Left cardiac atrium (tissue), 4 donors: ENCODE measurements around the gene FGFBP1. TPM values are rescaled to one million over a fixed set of nuclear protein-coding genes. Genes with fewer than 3 reads are reported as not detected.

ENCODE experiments used
- ATAC-seq, 2 donors: fragments of 200-7000 bp; cut with Tn5 transposase; one replicate each; pipeline ENCODE4 v1.9.1; 2020; ENCODE audit warnings: mild to moderate bottlenecking in 2 of 2, moderate library complexity in 2 of 2
- DNase-seq: peaks from one replicate; pipeline ENCODE4 v3.0.0-alpha.2; 2020
- intact Hi-C, 2 donors: fragments of 100-400 bp; cut with DNase I; formaldehyde crosslinking; loops; one replicate each; pipeline versions ENCODE4 v1.14.1 to v1.15.1; 2022 to 2023
- total RNA-seq, 2 donors: library from RNA; stranded (reverse); fragmentation: NEBNext Ultra II Directional; extraction: Animal tissue kit (Norgen Biotek cat#: 25700); gene quantifications; one replicate each; pipeline ENCODE4 v1.2.1, GENCODE V29; 2021
- donor health status: DM: no; HTN: yes; CAD: no.
- donor health status: DM: no; HTN: yes; CAD: no; lungs with severe emphysema.
- donor health status: DM: yes; HTN: yes; CAD: no.
- donor health status: Dilated cardiomyopathy.

The FGFBP1 gene
- total RNA-seq, 2 donors from 2014 or later, result not detected

DNA sequence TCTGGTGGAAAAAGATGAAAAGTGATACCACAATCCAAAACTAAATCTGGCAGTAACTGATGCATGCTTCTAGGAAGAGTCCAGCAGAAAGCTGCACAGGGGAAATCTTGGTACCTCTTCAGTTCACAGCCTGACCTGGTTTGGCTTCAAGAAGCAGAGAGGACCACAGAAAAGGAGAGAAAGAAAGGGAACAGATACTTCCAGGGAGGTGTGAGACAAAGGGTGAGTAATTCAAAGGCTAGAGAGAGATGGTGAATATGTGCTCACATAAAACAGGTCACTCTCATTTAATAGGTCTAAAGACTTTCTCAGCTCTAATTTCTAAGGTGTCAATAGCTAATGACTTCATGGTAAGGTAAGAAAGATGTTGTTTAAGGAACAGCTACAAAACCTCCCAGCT, 13.2 kb upstream of the FGFBP1 start:
- ATAC-seq, result no peak
- intact Hi-C loops, result no loop called here
- DNase-seq, result no peak

DNA sequence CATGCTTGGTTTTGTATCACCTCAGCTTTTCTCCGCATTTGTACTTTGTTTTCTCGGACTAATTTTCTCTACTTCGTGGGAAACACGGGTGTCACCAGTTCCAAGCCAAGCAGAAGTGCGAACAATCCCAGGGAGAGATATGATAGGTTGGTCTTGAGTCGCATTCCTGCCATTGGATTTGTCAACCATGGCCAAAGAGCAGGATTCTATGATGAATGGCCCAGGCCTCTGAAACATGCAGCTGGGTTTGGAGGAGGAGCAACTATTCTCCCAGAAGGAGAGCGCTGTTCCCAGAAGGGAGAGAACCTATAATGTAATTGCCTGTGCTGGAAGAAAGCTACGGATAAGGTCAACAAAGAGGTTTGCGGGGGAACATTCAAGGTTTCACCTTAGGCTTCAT, 10.3 kb upstream of the FGFBP1 start:
- no peak for DNase-seq
- no peak for ATAC-seq
- intact Hi-C loops, result no loop called here

DNA sequence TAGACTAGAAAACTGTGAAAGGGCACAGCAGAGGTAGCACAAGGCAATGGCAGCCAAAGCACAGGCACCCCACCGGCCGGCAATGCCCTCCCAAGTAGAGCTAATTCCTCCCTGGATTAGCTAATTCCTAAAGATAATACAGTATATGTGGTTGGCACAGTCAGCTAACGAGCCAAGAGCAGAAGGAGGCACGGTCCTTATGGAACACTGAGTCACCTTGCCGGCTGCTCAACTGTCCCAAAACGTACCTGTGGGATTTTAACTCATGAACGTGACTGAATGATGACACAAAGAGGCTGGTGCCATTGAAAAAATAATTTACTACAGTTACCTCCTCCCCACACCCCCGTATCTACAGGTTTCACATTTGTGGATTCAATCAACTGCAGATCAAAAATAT, 9.1 kb upstream of the FGFBP1 start:
- intact Hi-C loops, result no loop called here
- ATAC-seq (no peak), DNase-seq (no peak)

DNA sequence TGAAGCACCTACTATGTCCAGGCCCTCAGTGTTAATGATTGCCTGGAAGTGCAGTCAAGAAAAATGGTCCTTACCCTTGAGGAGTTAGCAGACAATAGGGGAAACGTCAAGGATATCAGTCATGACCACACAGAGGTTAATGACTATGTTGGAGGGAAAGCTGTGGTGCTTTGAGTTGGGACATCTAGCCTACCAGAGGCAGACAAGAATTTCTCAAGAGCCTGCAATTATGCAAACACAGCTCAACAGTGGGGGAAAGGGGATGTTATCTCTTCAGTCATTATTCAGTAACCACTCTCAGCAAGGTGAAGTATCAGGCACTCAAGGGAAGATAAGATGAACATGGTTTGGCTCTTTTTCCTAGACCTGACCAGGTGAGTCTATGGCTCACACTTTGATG, 7.0 kb upstream of the FGFBP1 start:
- intact Hi-C loops, result no loop called here
- DNase-seq (no peak), ATAC-seq (peak in 1 of 2 donors; percentile 53)

DNA sequence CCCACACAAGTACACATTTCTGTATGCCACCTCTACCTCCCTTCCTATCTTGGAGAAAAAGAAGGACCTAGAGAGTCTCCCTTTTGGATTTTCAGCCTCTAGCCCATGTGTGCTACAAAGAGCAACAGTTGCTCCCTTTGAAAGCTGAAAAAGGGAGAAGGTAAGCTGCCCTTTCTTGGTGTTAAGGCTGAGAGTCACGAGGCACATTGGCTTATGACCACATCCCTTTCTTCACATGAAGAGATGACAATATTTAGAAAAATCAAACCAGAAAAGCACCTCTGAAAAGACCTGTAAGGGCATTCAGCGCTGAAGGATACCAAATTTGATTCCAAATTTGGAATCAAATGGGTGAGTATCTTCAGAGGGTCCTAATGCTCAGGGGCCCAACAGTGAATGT, 6.4 kb upstream of the FGFBP1 start:
- intact Hi-C loops, result no loop called here
- DNase-seq (no peak), ATAC-seq (no peak)

DNA sequence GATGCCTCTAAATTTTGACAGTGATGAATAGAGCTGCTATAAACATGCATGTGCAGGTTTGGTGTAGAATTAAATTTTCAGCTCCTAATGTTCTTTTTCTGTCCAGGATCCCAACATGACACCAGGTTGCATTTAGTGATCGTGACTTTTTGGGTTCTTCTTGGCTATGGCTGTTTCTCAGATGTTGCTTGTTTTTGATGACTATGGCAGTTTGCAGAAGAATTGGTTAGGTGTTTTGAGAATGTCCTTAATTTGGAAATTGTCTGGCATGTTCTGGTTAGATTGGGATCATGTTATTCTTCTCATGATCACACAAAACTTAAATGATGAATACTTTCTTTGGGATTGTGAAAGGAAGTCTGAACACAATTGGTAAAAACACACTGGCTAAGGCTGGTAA, 3.7 kb upstream of the FGFBP1 start:
- ATAC-seq (no peak), DNase-seq (no peak)
- intact Hi-C loops, result no loop called here

DNA sequence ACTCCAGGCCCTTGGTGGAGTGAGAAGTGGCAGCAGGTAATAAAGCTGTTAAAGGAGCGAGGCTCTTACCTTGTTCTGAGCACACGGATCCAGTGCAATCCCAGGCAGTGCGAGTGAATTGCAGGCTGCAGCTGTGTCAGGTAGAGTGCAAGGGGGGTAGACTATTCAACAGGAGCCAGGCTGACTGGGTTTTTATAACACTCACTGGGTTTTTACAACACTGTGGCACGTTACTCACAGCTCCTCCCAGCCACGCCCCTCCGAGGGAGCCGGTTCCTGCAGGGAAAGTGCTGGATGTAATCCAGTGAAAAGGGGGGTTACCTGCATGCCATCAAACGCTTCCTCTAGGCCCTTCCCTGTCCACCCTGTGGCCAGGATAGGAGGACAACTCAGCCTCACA, 358 bp downstream of the FGFBP1 start:
- peak; percentile 34 to 85 for ATAC-seq
- intact Hi-C loops, result no loop called here
- DNase-seq, result no peak

DNA sequence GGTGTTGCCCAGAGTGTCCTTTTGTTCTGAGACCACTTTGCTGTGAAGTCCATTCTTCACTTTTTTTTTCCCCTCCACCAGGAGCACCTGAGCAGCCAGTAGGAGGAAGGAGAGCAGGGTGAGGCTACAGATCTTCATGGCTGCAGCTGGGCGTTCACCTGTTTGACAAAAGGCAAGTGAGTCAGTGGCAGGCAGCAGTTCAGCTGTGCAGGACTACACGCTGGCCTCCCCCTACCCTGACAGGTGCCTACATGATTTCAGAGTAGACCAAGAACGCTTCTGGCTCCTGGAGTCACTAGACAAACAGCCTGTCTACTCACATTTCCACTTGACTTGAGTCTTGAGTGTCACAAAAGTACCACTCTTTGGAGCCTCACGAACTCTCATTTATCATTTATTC, 2.0 kb downstream of the FGFBP1 start:
- DNase-seq (no peak), ATAC-seq (no peak)
- intact Hi-C loops, result no loop called here

DNA sequence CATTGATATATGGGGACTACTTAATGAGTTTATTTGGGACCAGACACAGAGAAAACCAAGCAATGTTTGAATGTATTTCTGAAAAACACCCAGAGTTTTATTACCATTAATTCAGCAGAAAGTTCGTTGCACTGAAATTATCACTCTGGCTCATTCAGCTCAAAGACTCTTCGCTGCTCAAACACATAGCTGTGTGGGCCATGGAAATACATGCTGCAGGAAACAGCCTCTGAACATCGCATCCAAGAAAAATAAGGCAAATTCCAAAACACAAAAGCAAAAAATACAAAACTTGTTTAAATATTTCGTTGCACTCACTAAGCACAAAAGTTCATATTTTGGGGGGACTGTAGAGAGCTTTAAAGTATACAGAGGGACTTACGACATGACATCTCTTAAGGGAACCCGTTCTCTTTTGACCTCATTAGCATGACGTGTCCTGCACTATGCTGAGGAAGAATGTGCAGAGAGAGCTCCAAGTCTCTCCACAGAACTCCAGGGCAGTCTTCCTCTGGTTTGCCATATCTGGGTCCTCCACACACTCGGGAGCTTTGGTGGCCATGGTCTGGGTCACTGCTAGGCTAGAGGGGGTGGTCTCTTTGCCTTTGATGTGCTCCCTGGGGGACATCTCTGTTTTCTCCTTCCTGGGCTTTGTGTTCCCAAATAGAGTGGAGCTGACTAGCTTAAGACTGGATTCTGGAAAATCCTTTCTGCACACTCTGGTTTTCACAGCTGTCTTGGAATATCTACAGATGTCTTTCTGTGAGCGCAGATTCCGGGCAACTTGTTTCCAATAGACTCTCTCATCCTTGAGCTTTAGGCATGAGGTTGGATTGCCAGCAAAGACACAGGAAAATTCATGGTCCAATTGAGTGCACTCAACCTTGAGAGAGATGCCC, 2.8 kb downstream of the FGFBP1 start:
- intact Hi-C loops, result no loop called here
- DNase-seq (no peak), ATAC-seq (peak in 1 of 2 donors; percentile 47)

DNA sequence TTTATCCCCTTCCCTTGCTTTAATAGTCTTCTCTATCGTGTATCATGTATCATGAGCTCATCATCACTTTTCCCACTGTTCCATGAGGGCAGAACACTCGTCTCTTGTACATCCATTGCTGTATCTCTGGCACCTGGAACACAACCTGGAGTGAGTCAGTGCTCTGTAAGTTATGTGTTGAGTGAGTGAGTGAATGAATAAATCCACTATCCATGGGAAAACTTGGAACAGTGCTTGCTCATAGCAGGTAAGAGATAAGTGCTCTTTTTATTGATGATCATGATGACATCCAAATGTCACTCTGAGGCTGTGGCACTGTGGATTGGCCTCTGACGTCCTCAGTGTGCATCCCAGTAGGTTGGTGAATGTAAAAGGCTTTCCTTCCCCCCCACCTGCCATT, 4.3 kb downstream of the FGFBP1 start:
- intact Hi-C loops, result no loop called here
- no peak for ATAC-seq
- no peak for DNase-seq

DNA sequence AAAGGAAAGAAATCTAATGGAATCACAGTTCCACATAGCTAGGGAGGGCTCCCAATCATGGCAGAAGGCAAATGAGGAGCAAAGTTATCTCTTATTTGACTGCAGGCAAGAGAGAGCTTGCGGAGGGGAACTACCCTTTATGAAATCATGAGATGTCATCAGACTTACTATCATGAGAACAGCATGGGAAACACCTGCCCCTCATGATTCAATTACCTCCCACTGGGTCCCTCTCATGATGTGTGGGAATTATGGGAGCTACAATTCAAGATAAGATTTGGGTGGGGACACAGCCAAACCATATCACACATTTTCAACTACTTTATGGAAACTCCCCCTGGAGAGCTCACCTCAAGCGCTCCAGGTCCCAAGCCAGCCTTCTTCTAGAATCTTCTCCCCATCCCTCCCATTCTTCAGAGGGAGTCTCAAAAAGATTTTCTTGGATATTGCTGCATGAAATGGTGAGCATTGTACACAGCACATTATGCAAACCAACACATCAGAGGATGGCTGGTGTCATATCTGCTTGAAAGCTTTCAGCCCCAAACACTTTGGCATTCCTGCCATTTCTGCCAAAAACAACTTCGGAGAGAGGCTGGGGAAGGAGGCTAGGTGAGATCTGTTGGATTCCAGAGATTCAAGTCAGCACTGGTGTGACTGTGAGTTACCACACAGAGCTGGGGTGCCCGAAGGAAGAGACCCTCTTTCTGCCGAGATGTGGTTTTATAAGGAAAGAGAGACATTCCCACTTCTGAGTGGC, 6.9 kb downstream of the FGFBP1 start:
- DNase-seq (no peak), ATAC-seq (no peak)
- intact Hi-C loops, result no loop called here

DNA sequence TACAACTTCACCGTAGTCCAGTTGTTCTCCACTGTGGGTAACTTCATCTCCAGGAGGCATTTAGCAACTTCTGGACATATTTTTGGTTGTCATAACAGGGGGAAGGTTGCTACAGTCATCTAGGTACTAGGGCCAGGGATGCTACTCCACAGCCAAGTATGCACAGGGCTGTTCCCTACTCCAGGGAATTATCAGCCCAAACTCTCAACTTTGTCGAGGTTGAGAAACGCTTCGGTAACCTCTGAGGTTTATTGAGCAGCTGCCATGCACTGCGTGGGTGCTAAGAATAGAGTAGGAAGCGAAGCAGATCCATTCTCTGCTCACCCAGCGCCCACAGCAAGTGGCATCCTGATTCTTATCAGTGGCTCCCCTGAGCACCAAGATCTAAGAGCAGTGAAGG, 8.2 kb downstream of the FGFBP1 start:
- intact Hi-C loops, result no loop called here
- ATAC-seq, result peak; percentile 77 to 87
- no peak for DNase-seq

DNA sequence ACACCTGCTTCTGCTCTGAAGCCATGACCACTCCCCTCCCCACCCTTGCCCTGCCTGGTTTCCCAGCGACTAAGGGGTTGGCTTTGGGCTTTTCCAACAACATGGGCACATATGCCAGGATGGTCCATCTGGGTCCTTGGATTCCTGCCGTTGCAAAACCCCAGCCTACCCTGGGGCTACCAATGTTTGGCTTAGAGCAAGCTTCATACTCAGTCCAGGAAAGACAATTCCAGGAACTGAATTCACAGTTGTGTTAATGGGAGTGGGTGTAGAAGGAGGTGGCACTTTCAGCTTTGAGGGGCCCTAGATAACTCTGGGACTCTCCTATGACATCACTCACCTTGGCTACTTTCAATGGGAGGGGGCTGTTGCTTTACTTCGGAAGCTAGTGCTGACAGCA, 9.0 kb downstream of the FGFBP1 start:
- intact Hi-C loops, result no loop called here
- DNase-seq, result no peak
- no peak for ATAC-seq

DNA sequence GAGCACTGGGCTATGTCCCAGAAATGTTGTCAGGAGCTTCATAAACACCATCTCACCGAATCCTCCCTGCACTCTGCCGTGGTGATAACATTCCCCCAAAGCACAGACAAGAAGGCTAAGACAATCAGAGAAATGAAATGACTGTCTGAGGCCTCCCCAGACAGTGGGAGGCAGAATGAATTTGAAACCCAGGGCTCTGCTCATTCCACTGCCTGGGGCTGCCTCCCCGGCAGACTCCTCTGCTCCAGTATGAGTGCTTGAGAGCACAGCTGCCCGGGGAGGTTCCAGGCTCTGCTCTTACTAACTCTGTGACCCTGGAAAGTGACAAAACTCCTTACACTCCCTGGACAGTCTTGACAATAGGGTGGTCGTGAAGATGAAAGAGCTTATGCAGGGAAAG, 9.7 kb downstream of the FGFBP1 start:
- no peak for DNase-seq
- peak in 1 of 2 donors; percentile 51 for ATAC-seq
- intact Hi-C loops, result no loop called here

DNA sequence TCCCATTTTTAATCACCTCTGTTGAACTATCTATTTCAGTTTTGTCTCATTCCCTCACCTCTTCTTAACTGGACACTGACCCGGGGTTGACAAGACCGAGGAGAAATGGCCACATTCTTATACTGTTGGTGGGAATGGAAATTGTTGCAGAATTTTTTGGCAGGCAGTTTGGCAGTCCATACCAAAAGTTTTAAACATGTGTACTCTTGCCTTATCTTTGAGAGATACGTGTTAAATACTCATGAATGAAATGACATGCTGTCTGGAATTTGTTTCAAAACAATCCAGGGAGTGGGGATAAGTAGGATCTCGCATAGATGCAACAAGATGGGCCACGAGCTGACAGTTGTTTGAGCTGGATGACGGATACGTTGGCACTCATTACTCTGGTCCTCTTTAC, 12.1 kb downstream of the FGFBP1 start:
- ATAC-seq, result peak; percentile 33 to 55
- intact Hi-C loops, result no loop called here

DNA sequence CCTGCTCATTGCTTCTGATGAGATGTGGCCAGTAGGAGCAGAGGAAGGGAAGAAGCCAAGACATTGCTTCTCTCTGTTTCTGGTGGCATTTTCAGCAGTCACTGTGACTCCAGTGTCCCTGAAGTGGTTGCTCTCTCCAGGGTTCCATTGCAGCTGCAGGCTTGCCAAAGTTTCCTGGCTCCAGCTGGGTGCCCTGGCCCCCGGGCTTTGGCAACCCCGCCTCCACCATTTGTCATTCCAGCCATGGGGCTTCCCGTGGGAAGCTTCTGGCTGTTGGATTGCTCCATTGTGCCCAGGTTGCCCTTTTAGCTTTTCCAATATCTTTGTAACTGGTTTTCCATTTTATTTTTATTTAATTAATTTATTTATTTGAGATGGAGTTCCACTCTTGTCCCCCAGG, 12.7 kb downstream of the FGFBP1 start:
- intact Hi-C loops, result no loop called here
- no peak for DNase-seq

More for the DNA sequence above, 12.1 kb downstream of the FGFBP1 start:
- no peak for DNase-seq

DNA sequence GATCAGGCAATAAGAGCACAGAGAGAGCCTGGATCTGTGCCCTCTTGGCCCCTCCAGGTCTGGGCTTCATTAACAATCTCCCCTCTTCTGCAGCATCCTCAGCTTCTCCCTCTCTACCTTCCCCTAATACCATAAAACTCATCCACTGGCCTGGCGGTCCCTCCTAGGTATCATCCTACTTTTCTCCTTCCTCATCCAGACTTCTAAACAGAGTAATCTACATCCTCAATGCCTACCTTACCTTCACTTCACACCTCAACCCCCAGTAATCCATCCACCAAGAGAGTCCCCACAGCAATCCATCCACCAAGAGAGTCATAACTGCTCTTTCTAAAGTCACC, 17.0 kb downstream of the FGFBP1 start:
- ATAC-seq (no peak), DNase-seq (no peak)
- intact Hi-C loops, result no loop called here

More for the DNA sequence above, 12.7 kb downstream of the FGFBP1 start:
- ATAC-seq, result no peak

DNA sequence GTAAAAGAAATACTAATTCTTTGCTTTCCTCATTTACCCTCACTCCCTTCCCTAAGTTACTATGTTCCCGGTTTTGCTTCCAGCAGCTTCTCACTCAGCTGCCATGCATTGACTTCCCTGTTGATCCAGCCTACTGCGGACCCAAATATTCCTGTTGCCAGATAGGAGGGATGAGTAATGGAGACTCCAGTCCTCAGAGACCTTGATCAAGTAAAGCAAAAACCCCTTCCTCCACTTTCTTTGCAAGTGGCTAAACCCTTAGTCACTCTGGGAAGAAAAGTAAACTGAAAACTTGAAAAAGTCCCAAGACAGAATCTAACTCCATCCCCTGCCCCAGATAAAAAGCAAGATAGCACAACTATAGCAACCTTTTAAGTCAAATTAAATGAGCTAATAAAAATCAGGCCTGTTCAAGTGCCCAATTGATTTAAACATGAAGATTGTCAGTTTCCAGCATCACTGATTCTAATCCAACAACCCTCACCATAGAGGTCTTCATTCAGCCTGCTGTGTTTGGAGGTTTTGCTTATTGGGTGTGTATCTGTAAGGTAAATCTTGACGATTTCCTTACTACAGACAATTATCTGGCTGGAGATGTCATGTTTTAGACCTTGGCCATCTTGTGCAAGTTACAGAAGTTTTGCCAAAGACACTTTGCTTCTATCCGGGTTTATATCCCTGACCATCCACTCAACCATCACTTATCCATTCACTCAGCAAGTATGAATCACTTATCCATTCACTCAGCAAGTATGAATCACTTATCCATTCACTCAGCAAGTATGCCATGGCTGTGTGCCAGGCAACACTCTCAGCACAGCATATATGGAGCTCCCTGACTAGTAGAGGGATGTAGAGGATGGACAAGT, 17.6 kb downstream of the FGFBP1 start:
- ATAC-seq, result peak; percentile 78 to 96
- intact Hi-C loops, result no loop called here
- peak; percentile 90 for DNase-seq

DNA sequence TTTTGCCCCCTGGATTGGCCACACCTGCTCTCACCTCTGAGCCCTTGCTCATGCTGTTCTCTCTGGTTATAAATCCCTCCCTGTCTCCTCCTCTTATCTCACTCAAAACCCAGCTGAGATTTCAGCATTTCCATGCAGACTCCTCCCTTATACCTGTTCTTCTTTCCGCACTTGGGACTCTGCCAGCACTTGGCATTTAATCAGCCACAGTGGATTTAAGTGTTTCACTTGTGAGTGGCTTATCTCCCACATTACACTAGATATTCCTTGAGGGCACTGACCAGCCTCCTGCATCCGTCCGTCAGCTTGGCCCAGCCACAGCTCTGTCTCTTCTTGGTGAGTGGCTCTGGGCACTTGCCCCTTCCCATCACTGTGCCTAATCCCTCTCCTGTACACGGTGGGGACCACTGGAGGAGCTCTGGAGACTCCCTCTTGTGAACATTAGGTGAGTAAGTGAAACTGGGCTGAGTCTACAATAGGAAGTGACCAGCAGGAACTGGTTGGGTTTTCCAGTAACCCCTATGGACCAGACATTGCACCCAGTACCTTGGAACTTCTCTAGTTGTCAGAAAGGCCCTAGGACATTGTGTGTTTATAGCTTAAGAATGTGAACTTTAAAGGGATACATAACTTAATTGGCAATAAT, 19.9 kb downstream of the FGFBP1 start:
- intact Hi-C loops, result no loop called here
- ATAC-seq (peak; percentile 12 to 60), DNase-seq (no peak)
